A549 (cell line): ENCODE measurements around the gene SLC18A3.

Experiments
- BHLHE40 ChIP-seq: IDR thresholded peaks from 2 replicates; pipeline ENCODE4 v1.6.1; 2012; ENCODE audit warnings: low read depth, low read length, inconsistent platforms
- CTCF ChIP-seq: fragments of >200 bp; sonication (Bioruptor Twin); formaldehyde crosslinking; IDR thresholded peaks from 3 replicates; pipeline ENCODE4 v1.5.1; 2016
- E2F6 ChIP-seq: IDR thresholded peaks from 2 replicates; pipeline ENCODE4 v1.6.1; 2012; ENCODE audit warnings: low read depth, borderline replicate concordance
- EP300 ChIP-seq, 2 experiments: fragments of >200 bp; sonication (Bioruptor Twin); formaldehyde crosslinking; IDR thresholded peaks; 2 replicates in 1 of 2; 3 replicates in 1 of 2; pipeline ENCODE4 v1.6.1; 2016 to 2017
- HDAC2 ChIP-seq: fragments of 200-600 bp; sonication (generic); IDR thresholded peaks from 2 replicates; pipeline ENCODE4 v1.6.1; 2016
- RAD21 ChIP-seq, 2 experiments: fragments of >200 bp in 1 of 2; sonication (Bioruptor Twin) in 1 of 2; formaldehyde crosslinking in 1 of 2; IDR thresholded peaks in 1 of 2; conservative IDR thresholded peaks in 1 of 2; 2 replicates in 1 of 2; 3 replicates in 1 of 2; pipeline ENCODE4 v1.6.1; 2012 to 2018; ENCODE audit warnings: inconsistent platforms in 1 of 2
- RNF2 ChIP-seq: fragments of 200-600 bp; sonication (generic); IDR thresholded peaks from 2 replicates; pipeline ENCODE4 v1.6.1; 2016; ENCODE audit warnings: low read depth, mild to moderate bottlenecking, antibody characterized with exemption, moderate library complexity, borderline replicate concordance
- TF ChIP-seq, protein P1 (sequence below): fragments of 200-600 bp; sonication (generic); IDR thresholded peaks from 2 replicates; pipeline ENCODE4 v1.6.1; 2016; ENCODE audit warnings: antibody characterized with exemption, mild to moderate bottlenecking, moderate library complexity

GRCh38 chr10:49621561-49621960, 11.5 kb downstream of the SLC18A3 start:
- no peak for TF ChIP-seq CTCF
- TF ChIP-seq EP300 (IDR thresholded peaks at IDR 0.05) = no peak
- TF ChIP-seq, protein P1, sequence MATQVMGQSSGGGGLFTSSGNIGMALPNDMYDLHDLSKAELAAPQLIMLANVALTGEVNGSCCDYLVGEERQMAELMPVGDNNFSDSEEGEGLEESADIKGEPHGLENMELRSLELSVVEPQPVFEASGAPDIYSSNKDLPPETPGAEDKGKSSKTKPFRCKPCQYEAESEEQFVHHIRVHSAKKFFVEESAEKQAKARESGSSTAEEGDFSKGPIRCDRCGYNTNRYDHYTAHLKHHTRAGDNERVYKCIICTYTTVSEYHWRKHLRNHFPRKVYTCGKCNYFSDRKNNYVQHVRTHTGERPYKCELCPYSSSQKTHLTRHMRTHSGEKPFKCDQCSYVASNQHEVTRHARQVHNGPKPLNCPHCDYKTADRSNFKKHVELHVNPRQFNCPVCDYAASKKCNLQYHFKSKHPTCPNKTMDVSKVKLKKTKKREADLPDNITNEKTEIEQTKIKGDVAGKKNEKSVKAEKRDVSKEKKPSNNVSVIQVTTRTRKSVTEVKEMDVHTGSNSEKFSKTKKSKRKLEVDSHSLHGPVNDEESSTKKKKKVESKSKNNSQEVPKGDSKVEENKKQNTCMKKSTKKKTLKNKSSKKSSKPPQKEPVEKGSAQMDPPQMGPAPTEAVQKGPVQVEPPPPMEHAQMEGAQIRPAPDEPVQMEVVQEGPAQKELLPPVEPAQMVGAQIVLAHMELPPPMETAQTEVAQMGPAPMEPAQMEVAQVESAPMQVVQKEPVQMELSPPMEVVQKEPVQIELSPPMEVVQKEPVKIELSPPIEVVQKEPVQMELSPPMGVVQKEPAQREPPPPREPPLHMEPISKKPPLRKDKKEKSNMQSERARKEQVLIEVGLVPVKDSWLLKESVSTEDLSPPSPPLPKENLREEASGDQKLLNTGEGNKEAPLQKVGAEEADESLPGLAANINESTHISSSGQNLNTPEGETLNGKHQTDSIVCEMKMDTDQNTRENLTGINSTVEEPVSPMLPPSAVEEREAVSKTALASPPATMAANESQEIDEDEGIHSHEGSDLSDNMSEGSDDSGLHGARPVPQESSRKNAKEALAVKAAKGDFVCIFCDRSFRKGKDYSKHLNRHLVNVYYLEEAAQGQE = no peak
- no peak for TF ChIP-seq BHLHE40
- TF ChIP-seq HDAC2 = no peak
- TF ChIP-seq E2F6 = no peak
- no peak for TF ChIP-seq RAD21 (conservative IDR thresholded peaks at IDR 0.05 in 1 of 2, IDR thresholded peaks at IDR 0.05 in 1 of 2)
- TF ChIP-seq RNF2 = no peak
